C4-2B (cell line): ENCODE data around the gene C1orf174.

Source experiments
- ZFX ChIP-seq: fragments of 450-650 bp; IDR thresholded peaks from 2 replicates; pipeline ENCODE4 v1.6.1; 2017
- TF ChIP-seq, protein P1 (sequence below): fragments of 450-650 bp; conservative IDR thresholded peaks from 2 replicates; pipeline ENCODE4 v1.5.1; 2017; ENCODE audit warnings: mild to moderate bottlenecking

DNA sequence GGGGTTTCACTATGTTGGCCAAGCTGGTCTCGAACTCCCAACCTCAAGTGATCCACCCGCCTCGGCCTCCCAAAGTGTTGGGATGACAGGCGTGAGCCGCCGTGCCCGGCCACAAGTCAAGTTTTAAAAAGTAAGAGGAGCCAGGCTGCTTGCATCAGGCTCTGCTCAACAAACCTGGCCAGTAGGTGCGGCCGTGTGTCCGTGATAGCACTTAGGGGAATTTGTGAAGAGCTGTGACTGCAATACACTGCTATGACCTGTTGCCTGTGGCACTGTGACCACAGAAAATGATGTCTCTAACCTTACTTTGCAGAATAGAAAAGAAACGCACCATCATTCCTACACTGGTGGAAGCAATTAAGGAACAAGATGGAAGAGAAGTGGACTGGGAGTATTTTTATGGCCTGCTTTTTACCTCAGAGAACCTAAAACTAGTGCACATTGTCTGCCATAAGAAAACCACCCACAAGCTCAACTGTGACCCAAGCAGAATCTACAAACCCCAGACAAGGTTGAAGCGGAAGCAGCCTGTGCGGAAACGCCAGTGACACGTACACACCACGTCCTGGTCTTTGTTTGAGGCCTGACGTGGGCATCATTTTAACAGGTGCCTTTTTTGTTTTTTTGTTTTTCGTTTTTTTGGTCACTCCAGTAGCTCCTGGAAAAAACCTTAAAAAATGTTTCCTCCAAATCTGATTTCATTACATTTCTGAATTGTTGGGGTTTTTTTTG, 16.7 kb downstream of the C1orf174 start:
- TF ChIP-seq, protein P1, sequence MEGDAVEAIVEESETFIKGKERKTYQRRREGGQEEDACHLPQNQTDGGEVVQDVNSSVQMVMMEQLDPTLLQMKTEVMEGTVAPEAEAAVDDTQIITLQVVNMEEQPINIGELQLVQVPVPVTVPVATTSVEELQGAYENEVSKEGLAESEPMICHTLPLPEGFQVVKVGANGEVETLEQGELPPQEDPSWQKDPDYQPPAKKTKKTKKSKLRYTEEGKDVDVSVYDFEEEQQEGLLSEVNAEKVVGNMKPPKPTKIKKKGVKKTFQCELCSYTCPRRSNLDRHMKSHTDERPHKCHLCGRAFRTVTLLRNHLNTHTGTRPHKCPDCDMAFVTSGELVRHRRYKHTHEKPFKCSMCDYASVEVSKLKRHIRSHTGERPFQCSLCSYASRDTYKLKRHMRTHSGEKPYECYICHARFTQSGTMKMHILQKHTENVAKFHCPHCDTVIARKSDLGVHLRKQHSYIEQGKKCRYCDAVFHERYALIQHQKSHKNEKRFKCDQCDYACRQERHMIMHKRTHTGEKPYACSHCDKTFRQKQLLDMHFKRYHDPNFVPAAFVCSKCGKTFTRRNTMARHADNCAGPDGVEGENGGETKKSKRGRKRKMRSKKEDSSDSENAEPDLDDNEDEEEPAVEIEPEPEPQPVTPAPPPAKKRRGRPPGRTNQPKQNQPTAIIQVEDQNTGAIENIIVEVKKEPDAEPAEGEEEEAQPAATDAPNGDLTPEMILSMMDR: no peak
- no peak for TF ChIP-seq ZFX
